ENCODE measurements around the gene TRIP11.

DNA sequence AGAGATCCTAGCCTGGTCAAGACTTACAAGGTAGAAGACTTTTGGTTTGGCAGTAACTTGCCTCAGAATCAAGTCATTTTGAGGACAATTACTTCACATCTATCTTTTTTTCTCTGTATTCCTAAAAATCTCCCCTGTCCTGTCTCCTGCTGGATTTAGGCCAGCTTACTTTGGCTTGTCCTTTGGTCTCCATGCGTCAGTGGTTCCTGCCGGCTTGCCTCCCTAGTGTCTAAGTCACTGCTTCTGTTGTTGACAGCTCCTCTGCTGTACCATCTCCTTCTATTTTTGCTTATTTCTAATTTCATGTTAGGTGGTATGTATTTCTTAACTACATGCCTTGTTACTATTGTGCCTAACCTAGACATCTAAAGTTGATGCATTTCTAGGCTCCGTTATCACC is 52.7 kb downstream of the TRIP11 start:
- TF ChIP-seq POLR2AphosphoS5 (IDR thresholded peaks at IDR 0.05) = no peak
- TF ChIP-seq, protein P1, sequence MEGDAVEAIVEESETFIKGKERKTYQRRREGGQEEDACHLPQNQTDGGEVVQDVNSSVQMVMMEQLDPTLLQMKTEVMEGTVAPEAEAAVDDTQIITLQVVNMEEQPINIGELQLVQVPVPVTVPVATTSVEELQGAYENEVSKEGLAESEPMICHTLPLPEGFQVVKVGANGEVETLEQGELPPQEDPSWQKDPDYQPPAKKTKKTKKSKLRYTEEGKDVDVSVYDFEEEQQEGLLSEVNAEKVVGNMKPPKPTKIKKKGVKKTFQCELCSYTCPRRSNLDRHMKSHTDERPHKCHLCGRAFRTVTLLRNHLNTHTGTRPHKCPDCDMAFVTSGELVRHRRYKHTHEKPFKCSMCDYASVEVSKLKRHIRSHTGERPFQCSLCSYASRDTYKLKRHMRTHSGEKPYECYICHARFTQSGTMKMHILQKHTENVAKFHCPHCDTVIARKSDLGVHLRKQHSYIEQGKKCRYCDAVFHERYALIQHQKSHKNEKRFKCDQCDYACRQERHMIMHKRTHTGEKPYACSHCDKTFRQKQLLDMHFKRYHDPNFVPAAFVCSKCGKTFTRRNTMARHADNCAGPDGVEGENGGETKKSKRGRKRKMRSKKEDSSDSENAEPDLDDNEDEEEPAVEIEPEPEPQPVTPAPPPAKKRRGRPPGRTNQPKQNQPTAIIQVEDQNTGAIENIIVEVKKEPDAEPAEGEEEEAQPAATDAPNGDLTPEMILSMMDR (IDR thresholded peaks at IDR 0.05) = no peak

All from suprapubic skin (tissue), 3 donors.